Type B pancreatic cell (in vitro differentiated cells): ENCODE results near the gene LRIG1. TPM values are rescaled to one million over a fixed set of nuclear protein-coding genes. Genes with fewer than 3 reads are reported as not detected.

ENCODE experiments used
- DNase-seq: peaks from one replicate; pipeline ENCODE4 v3.0.0; 2021; ENCODE audit warnings: mixed read lengths; ENCODE audit not compliant: unreplicated experiment; ENCODE audit errors: extremely low spot score
- H3K27ac Mint-ChIP-seq: 2 replicates; pipeline ENCODE4 v1.8.0; 2021; ENCODE audit warnings: mild to moderate bottlenecking, mixed read lengths
- H3K27me3 Mint-ChIP-seq: 2 replicates; pipeline ENCODE4 v1.8.0; 2021; ENCODE audit warnings: mixed read lengths
- H3K36me3 Mint-ChIP-seq: 2 replicates; pipeline ENCODE4 v1.8.0; 2021; ENCODE audit warnings: mixed read lengths
- H3K4me1 Mint-ChIP-seq: one replicate; pipeline ENCODE4 v1.8.0; 2021; ENCODE audit warnings: mixed read lengths; ENCODE audit not compliant: unreplicated experiment
- H3K4me3 Mint-ChIP-seq: 2 replicates; pipeline ENCODE4 v1.8.0; 2021; ENCODE audit warnings: mild to moderate bottlenecking, mixed read lengths
- H3K9me3 Mint-ChIP-seq: 2 replicates; pipeline ENCODE4 v1.8.0; 2021; ENCODE audit warnings: mixed read lengths
- total RNA-seq: library from RNA; stranded (reverse); gene quantifications from 2 replicates; pipeline ENCODE4 v1.2.1, GENCODE V29; 2021; ENCODE audit warnings: low replicate concordance
- TF ChIP-seq, protein P1 (sequence below): fragments of 200-600 bp; sonication (generic); conservative IDR thresholded peaks from 2 replicates; pipeline ENCODE4 v1.5.0; 2021; ENCODE audit warnings: antibody characterized with exemption, mild to moderate bottlenecking

Gene LRIG1
- total RNA-seq, 1 donor from 2014 or later = 28.9 TPM

DNA sequence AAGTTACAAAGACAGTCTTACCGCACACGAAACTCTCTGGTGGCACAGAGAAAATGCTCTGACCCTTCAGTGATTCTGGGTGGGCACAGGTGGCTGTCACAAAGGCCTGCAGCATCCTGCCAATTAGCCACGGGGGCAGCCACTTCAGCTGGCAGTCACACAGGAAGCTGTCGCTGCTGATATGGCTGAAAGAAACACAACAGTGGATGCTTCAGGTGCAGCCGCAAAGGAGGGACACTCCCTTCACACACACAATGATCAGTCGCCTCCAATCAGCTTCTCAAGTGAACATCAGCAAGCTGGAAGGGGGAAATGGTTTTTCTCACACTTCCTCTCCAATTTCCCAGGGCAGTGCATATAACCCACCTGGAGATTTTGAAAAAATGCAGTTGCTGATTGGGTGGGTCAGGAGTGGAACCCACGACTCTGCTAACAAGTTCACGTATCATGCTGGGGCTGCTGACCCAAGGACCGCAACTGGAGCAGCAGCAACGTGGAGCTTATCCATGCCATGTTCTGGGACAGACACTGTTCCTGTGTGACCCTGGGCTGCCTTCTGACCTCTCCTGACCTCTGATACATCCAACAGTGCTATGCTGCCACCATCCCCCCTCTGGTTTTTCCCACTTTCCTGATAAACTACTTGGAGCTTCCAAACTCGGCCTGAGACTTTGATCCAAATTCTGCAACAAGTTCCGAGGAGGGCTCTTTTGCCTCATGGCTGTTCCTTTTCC, 106.6 kb downstream of the LRIG1 start:
- Mint-ChIP-seq H3K27me3 (no peaks in the 10 kb centered on the region), H3K36me3 (peaks cover 47% of the 10 kb centered on the region), H3K4me1 (peaks cover 32% of the 10 kb centered on the region), H3K27ac (no peak overlapping the region), H3K4me3 (no peak overlapping the region), H3K9me3 (no peaks in the 10 kb centered on the region)
- TF ChIP-seq, protein P1, sequence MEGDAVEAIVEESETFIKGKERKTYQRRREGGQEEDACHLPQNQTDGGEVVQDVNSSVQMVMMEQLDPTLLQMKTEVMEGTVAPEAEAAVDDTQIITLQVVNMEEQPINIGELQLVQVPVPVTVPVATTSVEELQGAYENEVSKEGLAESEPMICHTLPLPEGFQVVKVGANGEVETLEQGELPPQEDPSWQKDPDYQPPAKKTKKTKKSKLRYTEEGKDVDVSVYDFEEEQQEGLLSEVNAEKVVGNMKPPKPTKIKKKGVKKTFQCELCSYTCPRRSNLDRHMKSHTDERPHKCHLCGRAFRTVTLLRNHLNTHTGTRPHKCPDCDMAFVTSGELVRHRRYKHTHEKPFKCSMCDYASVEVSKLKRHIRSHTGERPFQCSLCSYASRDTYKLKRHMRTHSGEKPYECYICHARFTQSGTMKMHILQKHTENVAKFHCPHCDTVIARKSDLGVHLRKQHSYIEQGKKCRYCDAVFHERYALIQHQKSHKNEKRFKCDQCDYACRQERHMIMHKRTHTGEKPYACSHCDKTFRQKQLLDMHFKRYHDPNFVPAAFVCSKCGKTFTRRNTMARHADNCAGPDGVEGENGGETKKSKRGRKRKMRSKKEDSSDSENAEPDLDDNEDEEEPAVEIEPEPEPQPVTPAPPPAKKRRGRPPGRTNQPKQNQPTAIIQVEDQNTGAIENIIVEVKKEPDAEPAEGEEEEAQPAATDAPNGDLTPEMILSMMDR = no peak
- DNase-seq = no peak

DNA sequence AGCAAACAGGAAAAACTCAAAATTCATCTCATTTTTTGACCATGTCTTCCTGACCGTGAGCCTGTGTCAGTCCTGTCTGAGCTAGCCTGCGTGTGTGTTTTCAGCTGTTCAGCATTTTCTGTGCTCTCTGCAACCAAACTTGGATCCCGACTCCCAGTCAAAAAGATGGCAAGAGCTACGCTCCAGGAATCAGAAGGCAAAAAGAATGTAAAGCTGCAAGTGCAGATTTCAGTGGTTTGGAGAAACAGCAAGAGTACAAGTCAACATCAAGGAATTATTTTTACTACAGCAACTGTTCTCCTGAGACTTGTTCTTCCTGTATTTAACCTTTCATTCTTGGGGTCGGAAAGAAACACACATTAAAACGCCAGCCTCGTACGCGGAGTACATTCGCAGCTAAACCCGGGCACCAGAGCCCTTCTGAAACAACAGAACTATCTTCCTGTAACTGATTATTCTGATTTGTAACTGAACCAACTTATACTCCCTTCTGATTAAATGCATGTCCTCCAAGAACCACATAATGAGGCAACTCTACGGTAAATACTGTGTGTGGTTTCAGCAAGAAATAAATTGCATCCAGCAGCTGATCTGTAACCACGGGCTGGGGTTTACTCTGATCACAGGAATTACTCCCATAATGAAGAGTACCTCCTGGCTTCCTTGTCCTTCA, 107.4 kb downstream of the LRIG1 start:
- Mint-ChIP-seq H3K9me3 (no peaks in the 10 kb centered on the region), H3K27me3 (no peaks in the 10 kb centered on the region), H3K4me1 (peaks cover 28% of the 10 kb centered on the region), H3K36me3 (peaks cover 46% of the 10 kb centered on the region), H3K27ac (no peak overlapping the region), H3K4me3 (no peak overlapping the region)
- no peak for DNase-seq
- TF ChIP-seq, protein P1 = no peak

DNA sequence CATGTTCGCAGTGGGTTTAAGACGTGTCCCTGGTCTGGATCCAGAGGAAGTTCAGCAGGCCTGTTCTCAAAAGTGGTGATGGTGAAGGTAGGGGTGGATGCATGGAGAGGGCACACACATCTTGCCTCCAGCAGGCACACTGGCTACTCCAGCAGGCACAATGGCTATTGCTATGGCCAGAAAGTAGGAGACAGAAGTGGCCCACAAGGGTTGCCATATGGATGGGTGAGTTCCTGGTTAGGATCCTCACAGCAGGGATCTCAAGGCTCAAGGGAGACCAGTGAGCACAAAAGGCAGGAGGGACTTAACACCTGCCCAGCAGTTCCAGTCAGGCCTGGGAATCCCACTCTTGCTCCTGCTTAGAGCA, 107.9 kb downstream of the LRIG1 start:
- no peak overlapping the region for H3K27ac Mint-ChIP-seq

DNA sequence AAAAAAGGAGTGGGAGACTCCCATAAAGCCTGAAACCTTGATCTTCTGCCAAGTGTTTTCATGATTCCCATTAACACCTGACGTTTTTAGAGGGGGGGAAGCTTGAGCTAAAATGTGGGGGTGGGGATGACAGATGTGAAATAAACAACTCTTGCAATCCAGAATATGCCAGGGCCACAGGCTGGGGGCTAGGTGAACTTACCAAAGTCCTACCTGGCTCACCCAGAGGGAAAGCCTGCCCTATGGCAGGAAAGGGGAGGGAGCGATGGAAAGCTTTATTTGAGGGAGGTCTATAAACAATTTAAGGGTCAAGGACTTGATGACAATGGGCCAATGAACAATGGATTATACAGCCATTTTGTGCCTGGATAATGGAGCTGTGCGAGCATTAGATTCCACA, 108.3 kb downstream of the LRIG1 start:
- Mint-ChIP-seq H3K27ac (no peak overlapping the region), H3K4me1 (peaks cover 20% of the 10 kb centered on the region), H3K27me3 (no peaks in the 10 kb centered on the region), H3K9me3 (no peaks in the 10 kb centered on the region), H3K36me3 (peaks cover 42% of the 10 kb centered on the region), H3K4me3 (no peak overlapping the region)
- DNase-seq = no peak
- TF ChIP-seq, protein P1 = no peak

More for the DNA sequence above, 107.9 kb downstream of the LRIG1 start:
- H3K27me3 Mint-ChIP-seq = no peaks in the 10 kb centered on the region
- TF ChIP-seq, protein P1 = no peak
- peaks cover 23% of the 10 kb centered on the region for H3K4me1 Mint-ChIP-seq
- no peak for DNase-seq
- H3K9me3 Mint-ChIP-seq = no peaks in the 10 kb centered on the region
- peaks cover 46% of the 10 kb centered on the region for H3K36me3 Mint-ChIP-seq
- no peak overlapping the region for H3K4me3 Mint-ChIP-seq

DNA sequence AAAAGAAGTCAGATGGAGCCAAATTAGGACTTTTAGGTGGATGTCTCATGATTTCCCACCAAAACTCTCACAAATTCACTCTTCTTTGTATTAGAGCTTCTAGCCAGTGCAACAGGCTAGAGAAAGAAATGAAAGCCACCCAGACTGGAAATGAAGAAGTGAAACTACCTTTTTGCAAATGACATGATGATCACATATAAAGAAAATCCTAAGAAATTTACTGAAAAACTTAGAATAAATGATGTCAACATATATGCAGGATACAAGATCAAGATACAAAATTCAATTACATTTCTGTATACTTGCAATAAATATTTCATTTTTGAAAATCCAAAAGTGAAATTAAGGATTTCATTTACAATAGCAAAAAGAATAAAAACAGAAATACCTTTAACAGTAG, 110.8 kb downstream of the LRIG1 start:
- DNase-seq = no peak
- Mint-ChIP-seq H3K4me3 (no peak overlapping the region), H3K27ac (no peak overlapping the region), H3K4me1 (peaks cover 18% of the 10 kb centered on the region), H3K9me3 (no peaks in the 10 kb centered on the region), H3K36me3 (peaks cover 62% of the 10 kb centered on the region), H3K27me3 (no peaks in the 10 kb centered on the region)
- TF ChIP-seq, protein P1 = no peak
